SK-N-SH (cell line): Measurements from ENCODE around the gene GPC5. TPM values are rescaled to one million over a fixed set of nuclear protein-coding genes. Genes with fewer than 3 reads are reported as not detected.

Source experiments
- CTCF ChIA-PET: fragments of 300-600, 350-600 bp; formaldehyde crosslinking; extraction: SDS; loops from one replicate; lab custom pipeline; 2021; lab: Yijun Ruan, JAX
- POLR2A ChIA-PET: fragments of 350-600 bp; sonication (Branson Sonifier 250); formaldehyde crosslinking; extraction: SDS; loops from one replicate; lab custom pipeline; 2020; ENCODE audit warnings: antibody characterized with exemption, inconsistent platforms; lab: Yijun Ruan, JAX
- DNase-seq: peaks from one replicate; pipeline ENCODE4 v3.0.0; 2012
- H2AFZ ChIP-seq: fragments of 200-600 bp; sonication (generic); 2 replicates; pipeline ENCODE4 v1.8.1; 2016; ENCODE audit warnings: antibody characterized with exemption, mild to moderate bottlenecking, low read depth
- H3F3A ChIP-seq: fragments of 200-600 bp; sonication (generic); replicated peaks from 2 replicates; pipeline ENCODE3; 2016; ENCODE audit warnings: antibody characterized with exemption, mild to moderate bottlenecking; ENCODE audit not compliant: insufficient read depth
- H3K27ac ChIP-seq, 2 experiments: fragments of 200-500 bp in 1 of 2; fragments of 200-600 bp in 1 of 2; sonication (Bioruptor generic) in 1 of 2; sonication (generic), shearing (Covaris generic) in 1 of 2; 2 replicates each; pipeline versions ENCODE4 v1.5.1 to v1.6.1; 2014 to 2016; ENCODE audit warnings: low read depth in 2 of 2, inconsistent platforms in 1 of 2, low read length in 1 of 2, mild to moderate bottlenecking in 1 of 2, mixed read lengths in 1 of 2
- H3K27me3 ChIP-seq: fragments of 200-600 bp; sonication (generic), shearing (Covaris generic); 2 replicates; pipeline ENCODE4 v1.6.1; 2016; ENCODE audit warnings: mixed run types; ENCODE audit not compliant: insufficient read depth
- H3K36me3 ChIP-seq, 2 experiments: fragments of 200-500 bp in 1 of 2; fragments of 200-600 bp in 1 of 2; sonication (Bioruptor generic) in 1 of 2; sonication (generic) in 1 of 2; replicated peaks in 1 of 2; 2 replicates each; pipeline versions ENCODE3 to v1.5.1; 2014 to 2016; ENCODE audit warnings: low read length in 1 of 2, mild to moderate bottlenecking in 1 of 2; ENCODE audit not compliant: insufficient read depth in 2 of 2, control insufficient read depth in 1 of 2
- H3K4me1 ChIP-seq, 2 experiments: fragments of 200-500 bp in 1 of 2; fragments of 200-600 bp in 1 of 2; sonication (Bioruptor generic) in 1 of 2; sonication (generic), shearing (Covaris generic) in 1 of 2; 2 replicates each; pipeline versions ENCODE4 v1.5.1 to v1.6.1; 2014 to 2016; ENCODE audit warnings: low read depth in 1 of 2, low read length in 1 of 2, mixed run types in 1 of 2; ENCODE audit not compliant: insufficient read depth in 2 of 2, control insufficient read depth in 1 of 2
- H3K4me2 ChIP-seq: fragments of 200-600 bp; sonication (generic), shearing (Covaris generic); 2 replicates; pipeline ENCODE4 v1.6.1; 2017; ENCODE audit warnings: mixed run types
- H3K4me3 ChIP-seq, 2 experiments: fragments of 200-500 bp in 1 of 2; fragments of 200-600 bp in 1 of 2; sonication (Bioruptor generic) in 1 of 2; sonication (generic), shearing (Covaris generic) in 1 of 2; 2 replicates each; pipeline versions ENCODE4 v1.5.1 to v1.8.1; 2014 to 2016; ENCODE audit warnings: low read depth in 2 of 2, inconsistent platforms in 1 of 2, low read length in 1 of 2, mild to moderate bottlenecking in 1 of 2, mixed read lengths in 1 of 2, moderate library complexity in 1 of 2
- H3K79me2 ChIP-seq: fragments of 200-600 bp; sonication (generic); 2 replicates; pipeline ENCODE4 v1.8.1; 2017; ENCODE audit warnings: mild to moderate bottlenecking; ENCODE audit not compliant: insufficient read depth
- H3K9ac ChIP-seq: fragments of 200-600 bp; sonication (generic); 2 replicates; pipeline ENCODE4 v1.6.1; 2017; ENCODE audit warnings: mixed run types
- H3K9me2 ChIP-seq: fragments of 200-600 bp; sonication (generic); 2 replicates; pipeline ENCODE4 v1.6.1; 2017; ENCODE audit warnings: mixed run types
- H3K9me3 ChIP-seq: fragments of 200-600 bp; sonication (generic); 2 replicates; pipeline ENCODE4 v1.6.1; 2017; ENCODE audit warnings: mixed run types, mild to moderate bottlenecking, moderate library complexity
- H4K20me1 ChIP-seq: fragments of 200-600 bp; sonication (generic); 2 replicates; pipeline ENCODE4 v1.6.1; 2017; ENCODE audit warnings: mild to moderate bottlenecking, mixed run types; ENCODE audit not compliant: insufficient read depth
- ELF1 ChIP-seq: IDR thresholded peaks from 2 replicates; pipeline ENCODE4 v1.4.0; 2012
- EP300 ChIP-seq, 2 experiments: IDR thresholded peaks; 2 replicates each; pipeline versions ENCODE4 v1.4.0 to v1.6.1; 2012; ENCODE audit warnings: borderline replicate concordance in 1 of 2, low read depth in 1 of 2, low read length in 1 of 2
- FOSL2 ChIP-seq: IDR thresholded peaks from 2 replicates; pipeline ENCODE4 v1.4.0; 2012; ENCODE audit warnings: low read depth, mild to moderate bottlenecking, moderate library complexity, borderline replicate concordance
- FOXJ3 ChIP-seq: sonication (generic); formaldehyde crosslinking; IDR thresholded peaks from 2 replicates; pipeline ENCODE4 v1.5.1; 2020; ENCODE audit warnings: mild to moderate bottlenecking, missing genetic modification reagents
- FOXM1 ChIP-seq: IDR thresholded peaks from 2 replicates; pipeline ENCODE4 v1.4.0; 2012; ENCODE audit warnings: low read depth, mild to moderate bottlenecking
- GABPA ChIP-seq: IDR thresholded peaks from 2 replicates; pipeline ENCODE4 v1.4.0; 2012; ENCODE audit warnings: low read depth, mild to moderate bottlenecking
- IRF3 ChIP-seq: fragments of 150-350 bp; IDR thresholded peaks from 2 replicates; pipeline ENCODE4 v1.6.1; 2016; ENCODE audit warnings: mild to moderate bottlenecking, low read depth, low read length
- JUND ChIP-seq: IDR thresholded peaks from 2 replicates; pipeline ENCODE4 v1.4.0; 2012
- NFIC ChIP-seq: IDR thresholded peaks from 2 replicates; pipeline ENCODE4 v1.4.0; 2012; ENCODE audit warnings: borderline replicate concordance
- PBX3 ChIP-seq: IDR thresholded peaks from 2 replicates; pipeline ENCODE4; 2012
- POLR2AphosphoS5 ChIP-seq: IDR thresholded peaks from 2 replicates; pipeline ENCODE4 v1.6.1; 2012; ENCODE audit warnings: low read depth, low read length
- REST ChIP-seq: IDR thresholded peaks from 2 replicates; pipeline ENCODE4 v1.6.1; 2012; ENCODE audit warnings: mild to moderate bottlenecking, low read depth, low read length, moderate library complexity
- RXRA ChIP-seq: IDR thresholded peaks from 2 replicates; pipeline ENCODE4 v1.4.0; 2012; ENCODE audit warnings: low read depth, mild to moderate bottlenecking, borderline replicate concordance
- SMC3 ChIP-seq: IDR thresholded peaks from 2 replicates; pipeline ENCODE4 v1.6.1; 2012; ENCODE audit warnings: low read depth, low read length, improper control_type of control experiment
- TAF1 ChIP-seq: IDR thresholded peaks from 2 replicates; pipeline ENCODE4 v1.6.1; 2012; ENCODE audit warnings: low read depth, mild to moderate bottlenecking, low read length, moderate library complexity, borderline replicate concordance
- TEAD4 ChIP-seq: IDR thresholded peaks from 2 replicates; pipeline ENCODE4 v1.4.0; 2012; ENCODE audit warnings: mild to moderate bottlenecking, borderline replicate concordance; ENCODE audit not compliant: insufficient read depth
- ZBTB33 ChIP-seq: IDR thresholded peaks from 2 replicates; pipeline ENCODE4 v1.4.0; 2012; ENCODE audit warnings: low read depth, borderline replicate concordance
- WGBS: methylation state at CpG from one replicate; pipeline ENCODE4 v1.1.6; 2017; ENCODE audit warnings: low lambda C conversion rate; 5-methylcytosine and 5-hydroxymethylcytosine counted together
- polyA plus RNA-seq, 3 experiments: library from polyadenylated mRNA; depleted of rRNA; stranded (reverse); fragments of >200 nt; gene quantifications; 2 replicates each; pipeline ENCODE4 v1.2.3, GENCODE V29; 2012

The GPC5 gene
- polyA plus RNA-seq, 1 of the 3 experiments (the other 2 are of a cell fraction): 0.03 TPM

- H2AFZ ChIP-seq: no peak overlapping the region
- H3K79me2 ChIP-seq: no peaks in the 10 kb centered on the region
- TF ChIP-seq RXRA (no peak), EP300 (IDR thresholded peaks at IDR 0.05; ENCODE audit: borderline replicate concordance in 1 of 2, low read depth in 1 of 2, low read length in 1 of 2) (no peak), TAF1 (no peak), FOSL2 (no peak), TEAD4 (no peak), FOXM1 (no peak), GABPA (no peak), ELF1 (no peak), SMC3 (no peak), JUND (no peak), IRF3 (no peak), PBX3 (no peak), FOXJ3 (CRISPR knock-in tag) (no peak), ZBTB33 (no peak), POLR2AphosphoS5 (no peak), NFIC (no peak), REST (no peak)
- POLR2A ChIA-PET: no interaction called here
- H4K20me1 ChIP-seq: no peaks in the 10 kb centered on the region
- no peaks in the 10 kb centered on the region for H3K9me3 ChIP-seq
- no peaks in the 10 kb centered on the region for H3K4me1 ChIP-seq
- no peak overlapping the region for H3K4me2 ChIP-seq
- H3K9ac ChIP-seq: no peak overlapping the region
- CTCF ChIA-PET: no interaction called here
- H3F3A ChIP-seq: no peaks in the 10 kb centered on the region
- DNase-seq: no peak
- no peaks in the 10 kb centered on the region for H3K36me3 ChIP-seq
- H3K27ac ChIP-seq: no peak overlapping the region
- 10% methylated on average over 1 of the region's 1 CpG for WGBS
- no peaks in the 10 kb centered on the region for H3K9me2 ChIP-seq
- no peak overlapping the region for H3K4me3 ChIP-seq
- no peaks in the 10 kb centered on the region for H3K27me3 ChIP-seq
These were observed 465.3 kb downstream of the GPC5 start for GRCh38 chr13:91863699-91864098.
